Esophagus muscularis mucosa (tissue), 3 donors: ENCODE measurements around the gene NTSR2.

Experiments
- POLR2A ChIP-seq: fragments of 450-650 bp; IDR thresholded peaks from one replicate; pipeline ENCODE4 v1.6.1; 2017; ENCODE audit warnings: antibody characterized with exemption, moderate library complexity, mild to moderate bottlenecking, low read depth
- POLR2AphosphoS5 ChIP-seq, 2 donors: sonication (generic); formaldehyde crosslinking; IDR thresholded peaks; one replicate each; pipeline ENCODE4 v1.6.1; 2017; ENCODE audit warnings: antibody characterized with exemption in 2 of 2
- TF ChIP-seq, protein P1 (sequence below), 3 experiments: fragments of 200-600 bp in 2 of 3; fragments of 450-650 bp in 1 of 3; sonication (generic) in 2 of 3; IDR thresholded peaks; one replicate each; pipeline ENCODE4 v1.5.1; 2017 to 2019; ENCODE audit warnings: antibody characterized with exemption in 3 of 3, mild to moderate bottlenecking in 2 of 3, moderate library complexity in 1 of 3

GRCh38 chr2:11612553-11613215 is 57.3 kb downstream of the NTSR2 start:
- TF ChIP-seq POLR2A (no peak), POLR2AphosphoS5 (IDR thresholded peaks at IDR 0.05) (no peak)
- TF ChIP-seq, protein P1, sequence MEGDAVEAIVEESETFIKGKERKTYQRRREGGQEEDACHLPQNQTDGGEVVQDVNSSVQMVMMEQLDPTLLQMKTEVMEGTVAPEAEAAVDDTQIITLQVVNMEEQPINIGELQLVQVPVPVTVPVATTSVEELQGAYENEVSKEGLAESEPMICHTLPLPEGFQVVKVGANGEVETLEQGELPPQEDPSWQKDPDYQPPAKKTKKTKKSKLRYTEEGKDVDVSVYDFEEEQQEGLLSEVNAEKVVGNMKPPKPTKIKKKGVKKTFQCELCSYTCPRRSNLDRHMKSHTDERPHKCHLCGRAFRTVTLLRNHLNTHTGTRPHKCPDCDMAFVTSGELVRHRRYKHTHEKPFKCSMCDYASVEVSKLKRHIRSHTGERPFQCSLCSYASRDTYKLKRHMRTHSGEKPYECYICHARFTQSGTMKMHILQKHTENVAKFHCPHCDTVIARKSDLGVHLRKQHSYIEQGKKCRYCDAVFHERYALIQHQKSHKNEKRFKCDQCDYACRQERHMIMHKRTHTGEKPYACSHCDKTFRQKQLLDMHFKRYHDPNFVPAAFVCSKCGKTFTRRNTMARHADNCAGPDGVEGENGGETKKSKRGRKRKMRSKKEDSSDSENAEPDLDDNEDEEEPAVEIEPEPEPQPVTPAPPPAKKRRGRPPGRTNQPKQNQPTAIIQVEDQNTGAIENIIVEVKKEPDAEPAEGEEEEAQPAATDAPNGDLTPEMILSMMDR (IDR thresholded peaks at IDR 0.05): no peak
